ENCODE measurements around the gene DHX58.

Gene DHX58

GRCh38 chr17:42052346-42052877, 60.1 kb downstream of the DHX58 start:
- ChIA-PET CTCF (interaction anchor here (5.0 kb wide), 1 partner anchor 16 kb away, joined by 32 read pairs; no protein-coding TSS in a partner anchor), POLR2A (no interaction called here)
- no peak for DNase-seq (ENCODE audit: extremely low spot score)
- TF ChIP-seq, protein P1, sequence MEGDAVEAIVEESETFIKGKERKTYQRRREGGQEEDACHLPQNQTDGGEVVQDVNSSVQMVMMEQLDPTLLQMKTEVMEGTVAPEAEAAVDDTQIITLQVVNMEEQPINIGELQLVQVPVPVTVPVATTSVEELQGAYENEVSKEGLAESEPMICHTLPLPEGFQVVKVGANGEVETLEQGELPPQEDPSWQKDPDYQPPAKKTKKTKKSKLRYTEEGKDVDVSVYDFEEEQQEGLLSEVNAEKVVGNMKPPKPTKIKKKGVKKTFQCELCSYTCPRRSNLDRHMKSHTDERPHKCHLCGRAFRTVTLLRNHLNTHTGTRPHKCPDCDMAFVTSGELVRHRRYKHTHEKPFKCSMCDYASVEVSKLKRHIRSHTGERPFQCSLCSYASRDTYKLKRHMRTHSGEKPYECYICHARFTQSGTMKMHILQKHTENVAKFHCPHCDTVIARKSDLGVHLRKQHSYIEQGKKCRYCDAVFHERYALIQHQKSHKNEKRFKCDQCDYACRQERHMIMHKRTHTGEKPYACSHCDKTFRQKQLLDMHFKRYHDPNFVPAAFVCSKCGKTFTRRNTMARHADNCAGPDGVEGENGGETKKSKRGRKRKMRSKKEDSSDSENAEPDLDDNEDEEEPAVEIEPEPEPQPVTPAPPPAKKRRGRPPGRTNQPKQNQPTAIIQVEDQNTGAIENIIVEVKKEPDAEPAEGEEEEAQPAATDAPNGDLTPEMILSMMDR (IDR thresholded peaks at IDR 0.05; ENCODE audit: control extremely low read depth, extremely low read depth, low read depth, missing control alignments), result no peak

DNA sequence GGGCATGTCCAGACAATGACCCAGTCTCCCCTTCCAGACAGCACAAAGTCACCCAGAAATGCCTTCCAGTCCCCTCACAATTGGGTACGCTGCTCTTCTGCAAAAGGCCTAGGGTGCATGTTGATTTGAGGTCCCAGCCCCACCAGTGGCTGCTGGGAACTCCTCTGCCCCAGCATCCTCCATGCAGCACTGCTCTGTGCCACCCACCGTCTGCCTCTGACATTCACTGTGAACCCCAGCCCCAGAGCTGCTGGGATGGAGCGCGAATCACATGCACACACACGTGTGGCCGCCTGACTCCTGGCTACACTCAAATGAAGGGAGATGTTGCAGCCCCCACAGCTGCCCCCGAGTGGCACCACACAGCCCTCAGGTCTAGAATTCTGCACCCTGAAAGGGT, 60.9 kb downstream of the DHX58 start:
- TF ChIP-seq, protein P1 (IDR thresholded peaks at IDR 0.05; ENCODE audit: control extremely low read depth, extremely low read depth, low read depth, missing control alignments), result no peak
- no peak for DNase-seq (ENCODE audit: extremely low spot score)
- ChIA-PET POLR2A (no interaction called here), CTCF (interaction anchor here (0.8 to 1.3 kb wide), 7 partner anchors 11 to 78 kb away, joined by 3 to 7 read pairs (median 4); partner anchors contain the start of gene NKIRAS2)

All from GM10248 (cell line).